GM19099 (cell line): ENCODE results near the gene MAPK9.

Source experiments
- POLR2A ChIP-seq: IDR thresholded peaks from 3 replicates; pipeline ENCODE4 v1.6.1; 2011; ENCODE audit warnings: low read depth; ENCODE audit not compliant: insufficient read length; ENCODE audit errors: extremely low read depth

Gene MAPK9

DNA sequence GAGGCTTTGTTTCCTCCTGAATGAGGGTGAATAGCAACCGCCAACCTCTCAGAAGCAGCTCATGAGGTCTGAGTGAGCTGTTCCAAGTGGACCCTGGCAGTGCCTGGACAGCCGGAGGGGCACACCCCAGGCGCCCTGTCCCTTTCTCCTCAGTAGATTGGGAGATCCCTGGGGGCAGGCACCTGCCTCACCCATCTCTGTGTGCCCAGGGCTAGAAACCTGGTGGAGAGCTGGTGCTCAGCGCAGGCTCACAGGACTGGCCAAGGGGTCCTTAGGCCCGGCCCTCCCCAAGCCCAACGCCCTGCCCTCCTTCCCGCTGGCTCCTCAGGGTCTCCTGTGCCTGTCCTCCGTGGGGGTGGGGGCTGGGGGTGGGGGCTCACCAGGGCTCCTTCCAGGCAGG lies 14.9 kb upstream of the MAPK9 start:
- no peak for TF ChIP-seq POLR2A

DNA sequence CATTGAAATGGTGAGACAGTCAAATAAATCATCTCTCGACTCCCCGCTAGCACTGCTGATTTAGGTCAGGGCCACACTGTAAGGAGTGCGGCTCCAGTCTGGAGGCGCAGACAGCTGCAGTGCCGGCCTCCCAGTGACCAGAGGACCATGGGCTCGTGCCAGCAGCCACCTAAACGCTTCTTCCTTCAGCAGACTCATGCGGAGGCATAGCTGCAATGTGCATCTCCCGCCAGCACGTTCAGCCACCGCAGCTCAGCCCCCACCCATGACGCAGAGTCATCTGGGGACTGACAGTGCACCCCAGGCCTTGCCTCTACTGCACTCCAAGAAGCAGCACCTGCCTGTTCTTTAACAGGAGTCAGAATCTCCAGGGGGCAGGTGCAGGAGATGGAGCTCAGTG lies 13.6 kb upstream of the MAPK9 start:
- no peak for TF ChIP-seq POLR2A

DNA sequence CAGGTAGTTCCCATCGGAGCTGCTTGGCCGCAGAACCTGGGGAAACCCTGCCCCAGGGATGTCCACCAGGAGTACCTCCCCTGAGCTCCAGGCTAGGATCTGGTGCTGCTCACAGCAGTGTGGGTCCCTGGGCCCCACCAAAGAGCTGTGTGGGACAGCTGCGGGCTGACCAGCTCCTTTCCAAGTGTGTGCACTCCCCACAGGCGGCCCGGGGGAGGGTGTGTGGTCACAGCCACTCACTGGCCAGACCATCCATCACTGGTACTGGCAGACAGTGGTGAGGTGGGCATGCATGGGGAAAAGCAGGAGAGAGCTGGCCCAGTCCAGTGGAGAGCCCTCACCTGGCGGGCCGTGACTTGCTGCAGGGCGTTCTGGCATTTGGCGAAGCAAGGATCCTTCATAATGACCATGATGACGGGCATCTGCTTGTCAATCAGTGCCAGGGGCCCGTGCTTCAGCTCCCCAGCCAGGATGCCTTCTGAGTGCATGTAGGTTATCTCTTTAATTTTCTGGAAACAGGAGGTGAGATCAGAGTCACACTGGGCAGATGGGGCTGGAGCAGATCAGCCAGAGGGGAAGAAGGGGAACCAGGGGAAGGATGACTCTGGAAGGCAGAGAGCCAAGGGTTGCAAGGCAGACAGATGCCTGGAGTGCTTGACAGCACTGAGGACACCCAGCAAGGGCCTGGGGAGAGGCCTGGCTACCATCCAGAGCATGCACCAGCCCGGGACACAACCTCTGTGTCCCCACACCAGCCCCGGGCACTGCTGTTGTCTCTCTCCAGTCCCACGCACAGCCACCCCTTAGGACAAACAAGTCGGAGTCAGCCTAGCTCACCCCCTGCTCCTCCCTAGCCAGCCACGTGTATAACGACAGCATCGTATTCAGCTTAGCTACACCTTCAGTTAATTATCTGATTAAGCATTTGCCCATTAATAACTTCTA lies 12.8 kb upstream of the MAPK9 start:
- no peak for TF ChIP-seq POLR2A

DNA sequence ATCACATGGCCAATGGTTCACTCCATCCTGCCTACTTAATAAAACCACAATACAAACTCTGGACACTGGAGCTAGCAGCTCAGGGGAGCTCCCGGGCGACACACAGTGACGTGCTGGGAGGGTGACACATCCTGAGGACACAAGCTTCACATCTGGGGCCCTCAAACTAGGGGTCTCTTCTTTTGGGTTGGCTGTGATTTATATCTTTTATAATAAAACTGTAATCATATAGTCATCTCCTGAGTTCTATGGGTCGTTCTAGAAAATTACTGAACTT lies 12.1 kb upstream of the MAPK9 start:
- TF ChIP-seq POLR2A: no peak

DNA sequence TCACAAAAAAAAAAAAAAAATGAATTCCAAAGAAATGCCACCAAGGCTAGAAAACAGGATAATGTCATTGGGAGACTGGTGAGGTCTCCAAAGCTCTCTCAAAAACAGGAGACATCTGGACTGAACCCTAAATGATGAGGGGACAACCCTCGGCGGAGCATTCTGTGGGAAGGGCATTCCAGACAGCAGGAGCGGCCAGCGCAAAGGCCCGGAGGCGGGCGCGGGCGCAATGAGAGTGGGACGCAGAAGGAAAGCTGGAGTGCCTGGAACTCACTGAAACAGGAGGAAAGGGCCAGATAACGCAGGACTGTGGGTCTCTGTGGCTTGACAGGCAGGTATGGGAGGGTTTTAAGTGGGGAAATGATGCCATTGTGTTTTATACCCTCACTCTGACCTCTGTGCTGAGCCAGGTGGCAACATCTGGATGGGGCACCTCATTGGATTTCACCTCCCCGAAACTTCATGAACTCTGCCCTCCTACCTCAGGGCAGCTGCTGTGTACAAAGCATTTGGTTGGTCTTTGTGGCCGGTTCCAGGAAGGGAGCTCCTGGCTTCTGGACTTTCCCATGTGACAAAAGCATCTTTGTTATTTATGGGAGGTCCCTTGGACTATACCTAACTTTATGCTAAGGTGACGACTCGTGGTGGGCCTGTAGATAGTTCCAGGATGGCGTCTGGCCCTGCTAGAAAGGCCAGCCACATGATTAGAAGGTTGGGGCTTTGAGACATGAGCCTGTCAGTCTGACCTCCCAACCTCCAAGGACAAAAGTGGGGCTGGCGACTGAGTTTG lies 11.5 kb upstream of the MAPK9 start:
- TF ChIP-seq POLR2A: no peak

DNA sequence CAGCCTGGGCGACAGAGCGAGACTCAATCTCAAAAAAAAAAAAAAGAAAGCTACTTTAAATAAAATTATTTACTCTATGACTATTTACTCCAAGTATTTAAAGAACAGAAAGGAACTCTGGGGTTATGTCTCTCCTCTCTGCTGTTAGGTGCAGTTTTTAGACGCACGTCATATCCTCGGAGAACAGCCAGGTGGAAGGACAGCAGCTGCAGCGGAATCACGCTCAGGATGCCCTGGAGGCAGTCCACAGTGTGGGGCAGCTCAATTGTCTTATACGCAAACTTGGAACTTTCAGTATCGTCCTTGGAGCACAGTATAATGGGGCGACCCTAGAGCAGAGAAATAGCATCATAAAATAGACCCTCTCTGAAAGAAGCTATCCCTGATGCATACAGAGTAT lies 10.4 kb upstream of the MAPK9 start:
- TF ChIP-seq POLR2A: no peak

DNA sequence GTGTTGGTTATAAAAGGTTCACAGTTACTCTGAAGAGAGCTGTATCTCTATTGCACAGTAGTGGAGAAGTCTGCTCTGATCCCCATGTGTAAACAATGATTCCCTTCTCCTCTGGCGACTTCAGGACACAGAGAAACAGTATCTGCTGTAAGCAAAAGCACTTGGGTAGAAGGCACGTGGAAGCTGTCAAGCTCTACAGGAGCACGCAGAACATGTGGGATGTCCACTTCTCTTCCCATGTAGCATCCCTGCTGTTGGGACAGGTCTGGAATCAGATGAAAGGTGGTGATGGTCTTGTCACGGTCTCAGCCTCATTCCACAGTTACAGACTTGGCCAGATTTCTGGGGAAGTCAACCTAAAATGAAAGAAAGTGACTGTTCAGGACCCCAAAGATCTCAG lies 9.4 kb upstream of the MAPK9 start:
- TF ChIP-seq POLR2A: no peak

DNA sequence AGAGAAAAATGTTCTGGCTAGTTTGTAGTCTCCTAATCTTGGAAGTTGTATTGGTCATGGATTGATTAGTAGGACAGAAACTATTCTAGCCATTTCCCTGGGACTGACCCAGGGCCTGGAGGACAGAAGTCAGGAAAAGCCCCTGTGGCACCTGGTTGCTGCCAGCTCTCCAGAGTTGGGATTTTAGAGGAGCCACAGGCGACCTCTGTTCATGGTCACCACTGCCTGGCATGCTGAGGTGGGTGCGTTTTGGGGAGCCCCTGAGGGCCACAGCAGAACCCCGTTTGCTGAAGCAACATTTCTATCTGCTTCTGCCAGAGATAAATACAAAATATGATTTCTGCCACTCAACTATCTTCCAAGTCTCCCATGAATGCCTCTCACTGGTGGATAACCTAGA lies 7.6 kb upstream of the MAPK9 start:
- no peak for TF ChIP-seq POLR2A

DNA sequence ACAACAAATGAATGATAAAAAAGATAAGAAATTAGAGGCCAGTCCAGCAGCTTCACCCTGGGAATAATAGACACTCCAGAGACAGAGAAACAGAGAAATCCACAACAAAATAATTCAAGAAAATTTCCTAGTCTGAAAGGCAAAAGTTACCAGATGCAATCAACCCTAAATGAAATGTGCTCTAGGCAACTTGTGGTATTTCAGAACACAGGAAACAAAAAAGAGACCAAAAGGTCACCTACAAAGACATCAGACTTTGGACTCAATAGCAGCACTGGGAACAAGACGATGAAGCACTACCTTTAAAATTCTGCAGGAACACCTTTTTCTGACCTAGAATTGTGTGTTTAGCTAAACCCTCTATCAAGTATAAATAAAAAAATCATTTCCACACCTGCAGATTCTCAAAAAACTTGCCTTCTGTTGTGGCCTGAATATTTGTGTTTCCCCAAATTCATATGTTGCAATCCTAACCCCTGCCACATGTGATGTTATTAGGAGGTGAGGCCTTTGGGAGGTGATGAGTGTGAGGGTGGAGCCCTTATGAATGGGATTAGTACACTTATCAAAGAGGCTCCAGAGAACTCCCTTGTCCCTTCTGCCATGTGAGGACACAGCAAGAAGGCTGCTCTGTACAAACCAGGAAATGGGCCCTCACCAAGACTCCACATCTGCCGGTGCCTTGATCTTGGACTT lies 5.9 kb upstream of the MAPK9 start:
- no peak for TF ChIP-seq POLR2A

DNA sequence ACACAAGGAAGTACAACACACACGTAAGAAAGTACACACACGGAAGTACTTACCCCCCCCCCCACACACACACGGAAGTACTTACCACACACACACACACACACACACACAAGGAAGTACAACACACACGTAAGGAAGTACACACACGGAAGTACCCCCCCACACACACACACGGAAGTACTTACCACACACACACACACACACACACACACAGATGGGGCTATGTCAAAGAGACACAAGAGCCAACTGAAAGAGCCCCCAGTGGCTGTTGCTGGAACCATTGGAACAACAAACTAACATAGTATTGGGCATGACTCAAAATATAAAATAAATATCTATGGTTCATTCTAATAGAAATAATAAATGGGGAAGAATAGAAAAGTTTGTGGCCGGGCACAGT lies 4.9 kb upstream of the MAPK9 start:
- no peak for TF ChIP-seq POLR2A

DNA sequence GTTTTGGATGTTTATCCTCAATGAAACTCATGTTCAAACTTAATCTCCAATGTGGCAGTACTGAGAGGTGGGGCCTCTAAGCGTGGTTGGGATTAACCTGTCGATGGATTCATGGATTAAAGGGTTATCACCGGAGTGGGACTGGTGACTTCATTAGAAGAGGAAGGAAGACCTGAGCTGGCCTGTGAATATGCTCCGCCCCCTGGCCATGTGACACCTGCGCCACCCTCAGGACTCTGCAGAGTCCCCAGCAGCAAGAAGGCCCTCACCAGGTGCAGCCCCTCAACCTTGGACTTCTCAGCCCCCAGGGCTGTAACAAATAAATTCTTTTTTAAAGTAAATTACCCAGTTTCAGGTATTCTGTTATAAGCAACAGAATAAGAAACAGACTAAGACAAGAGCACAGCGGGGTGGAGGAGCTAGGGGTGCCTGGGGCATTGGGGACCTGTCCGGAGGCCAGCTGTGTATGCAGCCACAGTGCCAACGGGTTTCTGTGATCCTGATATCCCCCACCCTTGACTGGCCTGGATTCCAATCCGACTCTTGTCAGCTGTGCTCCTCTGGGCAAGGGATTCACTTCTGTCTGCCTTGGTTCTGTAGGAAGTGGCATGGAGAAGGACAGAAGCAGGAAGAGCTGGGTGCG lies 3.2 kb upstream of the MAPK9 start:
- TF ChIP-seq POLR2A: no peak

DNA sequence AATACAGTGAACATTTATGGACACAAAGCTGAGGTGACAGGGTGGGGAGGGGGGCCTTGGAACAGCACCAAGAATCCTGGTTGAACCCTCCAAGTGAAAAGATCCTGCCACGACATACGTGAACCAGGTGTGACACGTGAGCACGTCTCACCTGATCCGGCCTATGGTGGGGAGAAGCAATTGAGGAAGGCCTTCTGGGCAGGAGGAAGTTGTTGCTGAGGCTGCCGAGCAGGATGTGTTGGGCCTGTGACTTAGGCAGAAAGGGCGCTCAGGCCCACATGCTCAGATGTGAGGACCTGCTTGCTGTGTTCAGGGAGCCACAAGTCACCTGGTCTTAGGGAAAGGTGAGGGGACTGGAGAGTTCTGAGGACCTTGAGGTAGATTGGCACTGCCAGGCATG lies 2.5 kb upstream of the MAPK9 start:
- TF ChIP-seq POLR2A: no peak

DNA sequence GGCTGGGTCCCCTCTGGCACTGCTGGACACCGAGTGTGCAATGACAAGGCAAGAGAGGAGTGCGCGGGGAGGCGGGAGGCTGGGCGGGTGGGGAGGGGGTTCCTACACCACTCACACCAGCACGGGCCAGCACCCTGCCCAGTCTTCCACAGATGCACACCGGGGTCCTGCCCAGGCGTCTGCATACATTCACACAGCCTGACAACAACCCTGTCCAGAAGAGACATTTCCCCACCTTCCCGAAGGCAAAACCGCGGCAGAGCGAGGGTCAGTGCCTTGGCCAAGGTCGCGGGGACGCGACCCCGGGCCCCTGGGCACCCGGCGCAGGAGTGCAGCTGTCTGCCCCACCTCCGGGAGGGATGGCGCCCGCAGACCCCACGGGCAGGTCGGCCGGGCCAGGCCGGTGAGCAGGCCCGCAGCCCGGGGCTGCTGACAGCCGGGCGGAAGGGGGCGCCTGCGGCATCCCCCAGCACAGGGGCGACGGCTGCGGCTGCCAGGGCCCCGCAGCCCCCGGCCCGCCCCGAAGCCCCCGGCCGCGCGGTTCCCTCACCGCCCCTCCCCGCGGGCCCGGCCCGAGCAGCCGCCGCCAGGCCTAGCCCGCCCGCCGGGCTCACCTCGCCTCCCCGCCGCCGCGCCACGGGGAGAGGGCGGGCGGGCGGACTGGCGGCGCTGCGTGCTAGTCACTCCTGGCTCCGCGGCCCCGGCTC lies 496 bp downstream of the MAPK9 start:
- no peak for TF ChIP-seq POLR2A

DNA sequence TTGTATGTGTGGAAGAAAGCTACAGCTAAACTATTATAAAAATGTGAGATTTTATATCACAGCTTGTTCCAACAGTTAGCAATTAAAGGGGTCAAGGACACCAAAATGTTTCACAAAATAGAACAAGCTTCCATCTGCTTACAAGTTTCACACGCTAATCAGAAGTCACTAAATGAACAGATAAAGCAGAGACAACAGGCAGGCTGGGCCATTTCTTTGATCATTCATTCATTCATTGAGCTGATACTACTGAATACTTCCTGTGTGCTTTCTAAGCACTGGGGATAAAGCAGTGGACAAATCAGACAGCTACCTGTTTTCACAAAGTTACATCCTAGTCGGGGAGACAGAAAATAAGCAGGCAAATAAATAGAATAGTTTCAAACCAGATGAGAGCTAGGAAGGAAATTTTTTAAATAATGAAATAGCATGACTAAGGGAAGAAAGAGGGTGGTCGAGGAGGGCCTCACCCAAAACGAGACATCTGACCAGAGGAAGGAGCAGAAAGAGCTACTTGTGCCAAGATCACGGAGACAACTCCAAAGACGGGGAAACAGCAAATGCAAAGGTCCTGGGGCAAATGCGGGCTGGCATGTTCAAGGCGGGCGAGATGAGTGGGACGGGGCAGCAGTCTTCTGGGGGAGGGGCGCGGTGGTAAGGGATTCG lies 1.2 kb downstream of the MAPK9 start:
- TF ChIP-seq POLR2A: no peak
